Stimulated activated CD4-positive, alpha-beta T cell treated with anti-CD3 and anti-CD28 coated beads, Interleukin-15, amount 100 ng/mL, for 24 hours (primary cell): Measurements from ENCODE around the gene STRIP1.

Experiments used
- DNase-seq: peaks from one replicate; pipeline ENCODE4 v3.0.0-alpha.2; 2020

STRIP1 gene

DNA sequence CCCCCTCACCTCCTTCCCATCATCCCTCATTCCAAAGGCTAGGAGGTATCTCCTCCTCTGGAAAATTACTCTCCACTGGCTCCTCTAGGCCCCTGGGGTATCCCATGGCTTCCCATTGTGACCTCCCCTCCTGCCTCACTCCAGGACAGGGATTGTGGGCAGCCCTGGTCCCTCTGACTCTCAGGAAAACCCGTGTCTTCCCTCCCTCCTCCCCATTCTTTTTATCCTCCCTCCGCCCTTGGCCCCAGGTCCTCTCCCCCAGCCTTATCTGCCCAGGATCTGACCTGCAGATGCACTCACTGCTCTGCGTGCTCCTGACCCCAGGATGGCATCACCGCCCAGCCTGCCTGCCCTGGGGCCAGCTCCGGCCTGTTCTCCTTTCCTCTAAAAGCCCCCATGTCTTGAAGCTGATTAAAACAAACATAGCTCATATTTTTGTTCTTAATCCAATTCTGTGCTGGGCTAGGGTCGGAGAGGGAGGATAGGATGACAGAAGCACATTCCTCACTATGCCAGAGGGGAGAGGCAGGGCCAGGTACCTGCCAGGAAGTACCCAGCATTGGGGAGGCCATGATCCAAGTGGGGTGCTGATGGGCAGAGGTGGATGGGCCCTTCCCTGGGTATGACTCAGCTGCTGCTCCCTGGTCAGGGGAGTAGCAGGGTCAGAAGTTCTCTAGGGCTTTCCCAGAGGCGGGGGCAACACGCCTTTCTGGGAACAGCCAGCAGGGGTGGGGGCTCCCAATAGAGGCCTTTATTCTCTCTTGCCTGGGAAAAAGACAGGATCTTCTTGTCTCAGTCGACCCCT, 64.0 kb downstream of the STRIP1 start:
- DNase-seq: no peak

DNA sequence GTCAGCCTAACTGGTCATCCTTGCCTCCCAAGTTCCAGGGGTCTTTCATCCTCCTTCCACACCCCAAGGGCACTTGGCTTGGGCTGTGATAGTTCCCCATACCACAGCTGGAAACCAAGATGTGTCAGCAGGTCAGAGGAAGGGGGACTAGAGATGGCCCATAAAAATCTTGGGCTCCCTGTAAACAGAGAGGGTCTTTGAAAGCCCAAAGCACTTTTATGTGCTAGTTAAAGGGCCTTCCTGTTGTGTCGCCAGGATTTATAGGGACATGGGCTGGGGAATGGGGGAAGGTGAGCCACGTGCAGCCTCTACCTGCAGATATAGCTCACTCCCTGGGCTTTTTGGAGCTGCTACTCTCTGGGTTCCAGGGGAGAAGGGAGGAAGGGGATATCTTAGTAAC, 65.9 kb downstream of the STRIP1 start:
- DNase-seq: no peak

DNA sequence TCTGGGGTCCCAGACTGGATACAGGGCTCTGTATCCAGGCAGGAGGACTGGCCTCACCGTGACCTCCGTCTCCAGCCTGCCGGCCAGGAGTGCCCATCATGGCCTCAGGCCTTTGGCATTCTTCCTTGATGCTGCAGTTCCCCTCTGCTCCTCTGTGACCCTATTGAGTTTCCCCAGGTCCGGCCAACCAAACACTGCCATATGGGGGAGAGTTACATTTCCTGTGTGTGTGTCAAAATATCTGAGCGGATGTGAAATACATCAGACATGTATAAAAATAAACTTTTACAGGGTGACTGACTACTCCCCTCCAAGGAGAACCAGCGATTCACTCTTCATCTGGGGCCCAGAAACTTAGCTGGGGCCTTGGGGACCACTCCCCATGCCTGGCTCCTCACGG, 67.7 kb downstream of the STRIP1 start:
- no peak for DNase-seq
